Measurements from ENCODE around the gene GRID1. TPM values are rescaled to one million over a fixed set of nuclear protein-coding genes. Genes with fewer than 3 reads are reported as not detected.

The GRID1 gene
- total RNA-seq, 1 experiment from 2014 or later, result not detected

DNA sequence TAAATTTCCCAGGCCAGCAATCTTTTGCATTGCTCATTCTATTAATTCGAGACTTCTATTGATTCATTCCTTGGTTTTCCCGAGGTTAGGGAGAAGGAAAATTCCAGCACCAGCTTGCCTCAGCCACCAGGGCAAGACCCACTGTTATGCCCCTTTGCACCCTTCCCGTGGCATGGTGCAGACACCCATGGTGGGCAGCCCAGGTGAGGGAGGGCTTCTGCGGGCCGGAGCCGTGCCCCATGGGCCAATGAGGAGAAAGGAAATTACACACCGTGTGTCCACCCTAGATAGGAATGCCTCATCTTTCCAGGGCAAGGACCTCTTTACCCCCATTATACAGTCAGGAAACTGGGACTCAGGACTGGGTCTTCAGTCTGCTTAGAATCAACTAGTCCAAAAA lies 4.5 kb upstream of the GRID1 start:
- Histone ChIP-seq H3K27me3 (ENCODE audit: insufficient read depth, low read depth) (no peaks in the 10 kb centered on the region), H3K4me1 (replicated peaks; ENCODE audit: insufficient read depth) (no peaks in the 10 kb centered on the region), H3K9me3 (ENCODE audit: insufficient read depth, low read depth) (no peaks in the 10 kb centered on the region), H3K4me2 (no peak overlapping the region), H3K36me3 (ENCODE audit: low read depth) (no peaks in the 10 kb centered on the region), H3K27ac (no peak overlapping the region), H3F3A (ENCODE audit: insufficient read depth, low read depth) (no peaks in the 10 kb centered on the region), H3K4me3 (no peak overlapping the region), H3K79me2 (ENCODE audit: low read depth) (no peaks in the 10 kb centered on the region), H3K9me2 (ENCODE audit: insufficient read depth) (no peaks in the 10 kb centered on the region), H4K20me1 (ENCODE audit: insufficient read depth) (no peaks in the 10 kb centered on the region), H2AFZ (no peak overlapping the region)
- BruUV-seq (replicated peaks), result no TSS peak
- ChIA-PET POLR2A (ENCODE audit: unreplicated experiment) (no interaction called here), CTCF (no interaction called here)
- TF ChIP-seq EZH2 (IDR thresholded peaks at IDR 0.05; ENCODE audit: low read depth), result no peak
- TF ChIP-seq, protein P1, sequence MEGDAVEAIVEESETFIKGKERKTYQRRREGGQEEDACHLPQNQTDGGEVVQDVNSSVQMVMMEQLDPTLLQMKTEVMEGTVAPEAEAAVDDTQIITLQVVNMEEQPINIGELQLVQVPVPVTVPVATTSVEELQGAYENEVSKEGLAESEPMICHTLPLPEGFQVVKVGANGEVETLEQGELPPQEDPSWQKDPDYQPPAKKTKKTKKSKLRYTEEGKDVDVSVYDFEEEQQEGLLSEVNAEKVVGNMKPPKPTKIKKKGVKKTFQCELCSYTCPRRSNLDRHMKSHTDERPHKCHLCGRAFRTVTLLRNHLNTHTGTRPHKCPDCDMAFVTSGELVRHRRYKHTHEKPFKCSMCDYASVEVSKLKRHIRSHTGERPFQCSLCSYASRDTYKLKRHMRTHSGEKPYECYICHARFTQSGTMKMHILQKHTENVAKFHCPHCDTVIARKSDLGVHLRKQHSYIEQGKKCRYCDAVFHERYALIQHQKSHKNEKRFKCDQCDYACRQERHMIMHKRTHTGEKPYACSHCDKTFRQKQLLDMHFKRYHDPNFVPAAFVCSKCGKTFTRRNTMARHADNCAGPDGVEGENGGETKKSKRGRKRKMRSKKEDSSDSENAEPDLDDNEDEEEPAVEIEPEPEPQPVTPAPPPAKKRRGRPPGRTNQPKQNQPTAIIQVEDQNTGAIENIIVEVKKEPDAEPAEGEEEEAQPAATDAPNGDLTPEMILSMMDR (conservative IDR thresholded peaks at IDR 0.05), result no peak
- no peak for DNase-seq
- intact Hi-C loops (cut with micrococcal nuclease; ENCODE audit: unreplicated experiment), result no loop called here

DNA sequence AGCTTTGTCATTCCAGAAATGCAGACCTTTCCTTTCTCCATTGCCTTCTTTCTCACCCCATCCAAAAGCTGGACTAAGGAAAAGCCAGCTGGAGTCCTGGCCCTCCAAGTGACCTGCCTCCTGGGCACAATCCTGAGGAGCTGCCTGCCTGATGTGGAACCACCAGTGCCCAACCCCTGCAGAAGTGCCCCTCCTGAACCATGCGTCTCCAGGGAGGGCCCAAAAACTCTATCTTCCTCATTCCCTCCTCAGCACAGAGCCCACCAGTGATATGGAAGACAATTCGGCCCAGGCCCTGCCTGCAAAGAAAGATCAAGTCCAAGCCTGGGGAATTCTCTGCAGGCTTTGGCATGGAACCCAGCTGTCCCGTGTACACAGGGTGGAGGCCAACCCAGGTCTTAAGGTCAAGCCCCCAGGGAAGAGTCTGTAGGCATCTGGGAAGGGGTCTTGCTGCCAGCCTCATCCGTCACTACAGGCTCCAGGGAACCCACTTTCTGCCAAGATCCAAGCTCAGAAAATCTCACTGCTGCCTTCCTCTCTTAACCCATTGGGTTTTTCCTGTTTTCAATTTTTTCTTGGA lies 3.5 kb upstream of the GRID1 start:
- Histone ChIP-seq H3K27ac (no peak overlapping the region), H3K9me2 (ENCODE audit: insufficient read depth) (no peaks in the 10 kb centered on the region), H3K36me3 (ENCODE audit: low read depth) (no peaks in the 10 kb centered on the region), H3K27me3 (ENCODE audit: insufficient read depth, low read depth) (no peaks in the 10 kb centered on the region), H3F3A (ENCODE audit: insufficient read depth, low read depth) (no peaks in the 10 kb centered on the region), H3K4me2 (no peak overlapping the region), H3K4me3 (no peak overlapping the region), H2AFZ (no peak overlapping the region), H3K79me2 (ENCODE audit: low read depth) (no peaks in the 10 kb centered on the region), H3K4me1 (replicated peaks; ENCODE audit: insufficient read depth) (no peaks in the 10 kb centered on the region), H4K20me1 (ENCODE audit: insufficient read depth) (no peaks in the 10 kb centered on the region), H3K9me3 (ENCODE audit: insufficient read depth, low read depth) (no peaks in the 10 kb centered on the region)
- ChIA-PET CTCF (no interaction called here), POLR2A (ENCODE audit: unreplicated experiment) (no interaction called here)
- no peak for DNase-seq
- no peak for TF ChIP-seq EZH2 (IDR thresholded peaks at IDR 0.05; ENCODE audit: low read depth)
- TF ChIP-seq, protein P1 (conservative IDR thresholded peaks at IDR 0.05), result no peak
- no TSS peak for BruUV-seq (replicated peaks)
- intact Hi-C loops (cut with micrococcal nuclease; ENCODE audit: unreplicated experiment), result no loop called here

DNA sequence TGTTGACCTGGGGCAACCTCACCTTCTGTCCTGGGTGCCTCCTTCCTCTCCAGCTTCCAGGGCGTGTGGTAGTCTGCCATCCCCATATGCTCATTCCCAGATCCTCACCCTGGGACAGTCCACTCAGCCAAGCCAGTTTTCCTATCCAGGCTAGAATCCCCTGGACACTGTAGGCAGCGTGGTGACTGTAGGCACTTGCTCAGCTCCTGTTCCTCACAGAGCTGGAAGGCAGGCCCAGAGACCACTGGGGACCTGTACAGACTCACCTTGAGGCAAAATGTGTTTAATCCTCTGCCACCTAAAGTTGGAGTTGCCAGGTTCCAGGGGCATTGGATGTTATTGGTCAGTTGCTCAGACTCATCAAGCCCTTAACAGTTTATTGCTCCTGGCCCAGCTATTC lies 2.4 kb upstream of the GRID1 start:
- H3K9me3 ChIP-seq (ENCODE audit: insufficient read depth, low read depth), result no peaks in the 10 kb centered on the region
- H3K4me1 ChIP-seq (replicated peaks; ENCODE audit: insufficient read depth), result no peaks in the 10 kb centered on the region
- no peak overlapping the region for H3K4me2 ChIP-seq
- H3K27ac ChIP-seq, result no peak overlapping the region
- no peak for DNase-seq
- ChIA-PET POLR2A (ENCODE audit: unreplicated experiment) (no interaction called here), CTCF (no interaction called here)
- H3K9me2 ChIP-seq (ENCODE audit: insufficient read depth), result no peaks in the 10 kb centered on the region
- H2AFZ ChIP-seq, result no peak overlapping the region
- BruUV-seq (replicated peaks), result no TSS peak
- TF ChIP-seq EZH2 (IDR thresholded peaks at IDR 0.05; ENCODE audit: low read depth), result no peak
- TF ChIP-seq, protein P1 (conservative IDR thresholded peaks at IDR 0.05), result no peak
- no peaks in the 10 kb centered on the region for H3F3A ChIP-seq (ENCODE audit: insufficient read depth, low read depth)
- H3K27me3 ChIP-seq (ENCODE audit: insufficient read depth, low read depth), result no peaks in the 10 kb centered on the region
- no peaks in the 10 kb centered on the region for H3K36me3 ChIP-seq (ENCODE audit: low read depth)
- H3K4me3 ChIP-seq, result no peak overlapping the region
- no peaks in the 10 kb centered on the region for H4K20me1 ChIP-seq (ENCODE audit: insufficient read depth)
- no peaks in the 10 kb centered on the region for H3K79me2 ChIP-seq (ENCODE audit: low read depth)
- intact Hi-C loops (cut with micrococcal nuclease; ENCODE audit: unreplicated experiment), result no loop called here
